Inflammatory macrophage treated with lipopolysaccharide for 1 hour (primary cell): ENCODE data around the gene ZNF805.
A peak's percentile ranks its signal among the peaks of the same experiment; 100 is the strongest.
"Not testable (repeated sequence)": the region's sequence is repeated elsewhere in the genome, so short reads cannot be mapped to it uniquely, and the experiment has no call there.

Experiments used
- DNase-seq, 2 donors: peaks; one replicate each; pipeline ENCODE4 v3.0.0-alpha.2; 2020 to 2022

ZNF805 gene

DNA sequence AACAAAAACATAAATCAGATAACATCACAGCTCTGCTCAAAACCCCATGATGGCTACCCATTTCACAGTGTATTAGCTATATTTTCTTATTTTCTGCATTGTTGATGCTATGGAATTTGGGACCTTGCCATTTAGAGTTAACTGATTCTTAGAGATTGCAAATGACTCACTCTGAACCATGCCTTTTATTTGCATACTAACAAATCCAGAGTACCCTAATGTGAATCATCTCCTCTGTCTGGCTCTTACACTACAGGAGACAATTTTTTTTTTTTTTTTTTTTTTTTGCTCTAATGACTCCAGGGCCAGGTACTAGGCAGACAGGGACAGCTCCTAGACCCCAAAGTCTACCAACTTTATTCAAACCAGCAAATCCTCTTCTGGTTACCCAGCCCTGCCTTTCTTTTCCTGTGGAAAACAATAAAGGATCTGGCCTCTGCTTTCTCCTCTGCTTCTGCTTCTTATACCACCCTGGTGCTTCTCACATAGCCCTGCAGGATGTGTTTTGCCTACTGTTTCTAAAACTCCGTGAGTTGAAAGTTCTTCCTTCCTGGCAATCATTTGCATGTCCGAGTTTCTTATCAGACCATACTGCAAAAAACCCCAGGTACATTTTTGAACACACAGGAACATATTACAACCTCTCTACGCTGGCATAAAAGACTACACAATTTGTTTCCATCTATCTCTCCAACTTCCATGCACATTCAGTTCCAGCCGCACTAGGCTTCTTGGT is 29.3 kb downstream of the ZNF805 start:
- no peak for DNase-seq

DNA sequence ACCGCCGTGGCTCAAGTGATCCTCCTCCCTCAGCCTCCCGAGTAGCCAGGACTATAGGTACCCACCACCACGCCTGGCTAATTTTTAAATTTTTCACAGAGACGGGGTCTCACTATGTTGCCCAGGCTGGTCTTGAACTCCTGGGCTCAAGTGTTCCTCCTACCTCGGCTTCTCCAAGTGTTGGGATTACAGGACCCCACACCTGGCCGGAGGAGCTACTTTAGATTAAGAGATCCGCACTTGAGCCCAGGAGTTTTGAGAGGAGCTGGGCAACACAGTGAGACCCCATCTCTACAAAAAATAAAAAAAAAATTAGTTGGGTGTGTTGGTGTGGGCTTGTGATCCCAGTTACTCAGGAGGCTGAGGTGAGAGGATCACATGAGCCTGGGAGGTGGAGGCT is 30.8 kb downstream of the ZNF805 start:
- no peak for DNase-seq

DNA sequence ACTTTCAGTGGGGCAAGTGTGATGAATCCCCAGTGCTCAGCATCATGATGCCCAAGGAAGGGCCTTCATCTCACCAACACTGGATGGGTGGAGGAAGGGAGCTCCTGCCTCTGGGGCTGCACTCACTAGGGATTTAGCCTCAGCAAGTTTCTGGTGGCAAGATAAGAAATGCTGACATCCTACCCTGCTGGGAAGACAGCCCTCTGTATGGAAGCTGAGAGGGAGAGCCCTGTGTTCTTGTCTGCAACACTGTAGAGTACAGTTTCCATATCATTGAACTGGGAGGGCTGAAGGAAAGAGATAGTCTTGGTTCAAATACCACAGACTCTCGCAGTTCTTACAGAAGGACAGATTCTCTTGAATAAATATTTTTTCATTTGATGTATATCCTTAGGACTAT is 32.6 kb downstream of the ZNF805 start:
- DNase-seq: no peak

DNA sequence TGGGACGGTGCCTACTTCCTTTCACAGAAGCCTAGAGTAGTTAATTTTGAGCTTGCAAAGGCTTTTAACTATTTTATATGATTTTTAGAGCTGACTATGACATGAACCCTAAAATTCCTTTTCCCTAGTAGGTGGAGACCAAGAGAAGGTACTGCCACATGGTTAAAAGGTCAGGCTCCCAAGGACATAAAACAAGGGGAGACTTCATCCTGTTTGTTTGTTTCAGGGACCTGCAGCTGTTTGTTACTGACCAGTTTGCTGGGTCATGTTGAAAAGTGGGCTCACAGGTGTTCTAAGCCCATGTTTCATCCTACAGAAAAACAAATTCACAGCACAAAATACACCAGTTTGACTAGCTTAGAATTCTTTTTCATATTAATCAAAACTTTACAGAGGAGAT is 36.0 kb downstream of the ZNF805 start:
- DNase-seq: no peak

DNA sequence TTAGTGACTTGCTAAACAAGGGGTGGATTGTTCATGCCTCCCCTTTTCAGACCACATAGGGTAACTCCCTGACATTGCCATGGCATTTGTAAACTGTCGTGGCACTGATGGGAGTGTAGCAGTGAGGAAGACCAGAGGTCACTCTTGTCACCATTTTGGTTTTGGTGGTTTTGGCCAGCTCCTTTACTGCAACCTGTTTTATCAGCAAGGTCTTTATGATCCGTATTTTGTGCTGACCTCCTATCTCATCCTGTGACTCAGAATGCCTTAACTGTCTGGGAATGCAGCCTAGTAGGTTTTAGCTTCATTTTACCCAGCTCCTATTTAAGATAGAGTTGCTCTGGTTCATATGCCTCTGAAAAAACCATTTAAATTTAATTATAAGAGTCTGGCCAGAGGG is 38.0 kb downstream of the ZNF805 start:
- not testable (repeated sequence) for DNase-seq

DNA sequence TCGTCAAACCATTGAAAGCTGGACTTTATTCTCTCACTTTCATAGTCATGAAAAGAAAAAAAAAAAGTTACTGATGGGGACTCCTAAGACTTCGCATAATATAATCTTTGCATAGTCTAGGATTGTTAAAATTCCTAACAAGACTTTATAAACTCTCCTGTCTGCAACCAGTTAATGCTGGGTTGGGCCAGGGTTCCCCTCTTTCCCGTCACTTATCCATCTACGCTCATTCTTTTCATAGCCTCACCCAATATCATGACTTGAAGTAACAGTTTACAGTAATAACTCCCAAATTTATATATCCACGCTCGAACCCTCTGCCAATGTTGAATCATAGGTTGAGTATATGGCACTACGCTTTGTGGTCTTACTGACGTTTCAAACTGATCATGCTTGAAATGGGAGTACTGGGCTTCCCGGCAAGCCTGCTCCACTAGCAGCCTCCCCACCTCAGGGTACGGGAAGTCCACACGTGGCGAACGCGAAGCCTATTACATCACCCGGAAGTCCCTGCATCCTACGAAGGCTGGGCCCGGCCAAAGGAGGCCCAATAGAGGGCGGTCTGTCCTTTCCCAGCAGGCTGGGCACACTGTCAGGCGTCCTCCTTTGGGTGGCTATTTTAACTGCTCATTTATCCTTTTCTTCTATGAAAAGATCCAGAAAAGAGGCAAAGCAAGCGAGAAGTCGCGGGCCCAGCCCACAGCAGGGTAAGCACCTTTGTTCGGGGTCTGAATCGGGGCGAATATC is 39.2 kb downstream of the ZNF805 start:
- DNase-seq: peak; percentile 89 to 93

DNA sequence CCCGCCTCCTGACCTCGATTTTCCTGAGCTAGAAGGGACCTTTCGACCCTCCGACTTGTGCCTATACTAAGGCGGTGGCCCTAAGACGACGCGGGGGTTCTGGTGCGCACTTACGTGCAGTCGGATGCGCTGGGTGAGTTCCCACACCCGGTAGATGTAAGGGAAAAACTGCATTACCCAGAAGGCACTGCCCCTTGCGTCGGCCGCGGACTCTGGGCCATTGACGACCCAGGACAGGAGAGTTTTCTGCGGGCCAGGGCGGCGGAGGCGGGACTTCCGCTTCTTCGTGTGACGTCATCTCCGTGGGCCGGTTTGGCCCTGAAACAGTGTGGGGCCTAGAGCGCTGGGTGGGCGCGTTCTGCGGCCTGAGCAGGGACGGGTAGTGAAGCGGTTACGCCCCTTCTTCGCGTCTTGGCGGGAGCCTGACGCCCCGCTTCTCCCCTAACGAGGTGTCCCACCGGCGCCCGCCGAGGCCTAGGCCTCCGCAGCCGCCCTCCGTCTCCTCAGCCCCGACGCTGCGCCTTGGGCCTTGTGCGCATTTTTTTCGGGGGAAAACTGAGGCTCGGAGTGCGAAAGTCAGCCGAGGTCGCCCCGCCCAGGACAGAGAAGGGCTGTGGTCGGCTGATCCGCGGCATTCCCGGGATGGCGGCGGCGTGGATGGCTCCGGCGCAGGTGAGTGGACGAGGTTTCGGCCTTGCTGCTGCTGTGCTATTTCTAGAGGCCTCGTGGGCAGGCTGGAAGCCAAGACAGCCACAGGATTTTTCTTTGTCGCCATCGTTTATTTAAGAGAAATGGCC is 39.9 kb downstream of the ZNF805 start, which contains the start of gene ZNF460:
ZNF460 (plus strand) TSS at position 321 of the 797 bp plus-strand sequence; CDS start at position 643, 322 bp downstream.
- DNase-seq: peak; percentile 98 to 99

DNA sequence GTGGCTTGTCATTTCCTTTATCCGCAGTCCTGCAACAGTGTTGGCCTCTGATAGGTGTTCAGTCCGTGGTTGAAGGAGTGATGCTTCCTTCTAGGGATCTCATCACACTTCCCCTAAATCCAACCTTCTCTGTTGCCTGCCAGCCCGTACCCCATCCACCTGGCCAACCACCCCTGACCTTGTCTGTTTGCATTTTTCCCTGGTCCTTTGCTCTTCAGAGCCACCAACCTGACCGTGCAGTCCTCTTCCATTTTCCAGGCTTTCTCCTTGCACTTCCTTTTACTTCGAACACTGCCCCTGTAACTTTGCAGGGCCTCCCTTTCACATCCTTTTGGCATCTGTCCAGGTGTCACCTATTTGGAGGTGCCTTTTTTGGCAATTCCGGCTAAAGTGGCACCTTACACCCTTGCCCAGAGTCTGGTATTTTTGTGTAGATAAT is 40.5 kb downstream of the ZNF805 start:
- peak; percentile 10 to 13 for DNase-seq

DNA sequence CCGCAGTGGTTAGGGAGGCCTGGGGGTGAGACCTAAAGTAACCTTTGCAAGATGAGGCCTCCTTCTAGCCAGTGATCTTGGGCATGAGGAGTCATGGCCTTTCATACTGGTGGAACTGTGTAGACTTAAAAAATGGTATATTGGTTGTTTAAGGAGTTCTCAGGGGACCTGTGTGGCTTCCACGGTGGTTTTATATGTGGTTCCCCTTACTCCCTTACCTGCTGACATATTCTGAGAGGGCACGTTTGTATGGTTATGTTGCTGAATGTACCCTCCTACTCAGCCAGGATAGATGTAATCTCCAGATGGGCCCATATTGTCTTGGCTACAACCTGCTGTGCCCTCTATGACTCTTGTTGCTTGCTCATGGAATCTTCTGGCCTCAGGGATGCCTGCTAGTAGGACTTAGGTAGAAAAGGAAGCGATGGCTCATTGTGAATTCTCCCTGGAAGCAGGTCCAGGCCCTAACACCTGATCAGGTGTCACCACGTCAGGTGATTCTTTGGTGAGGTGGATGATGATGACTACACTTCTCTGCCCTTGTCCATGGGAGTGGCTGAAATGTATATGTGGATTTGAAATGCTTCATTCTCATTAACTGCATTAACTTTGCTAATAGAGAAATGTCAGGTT is 41.7 kb downstream of the ZNF805 start:
- DNase-seq: no peak

DNA sequence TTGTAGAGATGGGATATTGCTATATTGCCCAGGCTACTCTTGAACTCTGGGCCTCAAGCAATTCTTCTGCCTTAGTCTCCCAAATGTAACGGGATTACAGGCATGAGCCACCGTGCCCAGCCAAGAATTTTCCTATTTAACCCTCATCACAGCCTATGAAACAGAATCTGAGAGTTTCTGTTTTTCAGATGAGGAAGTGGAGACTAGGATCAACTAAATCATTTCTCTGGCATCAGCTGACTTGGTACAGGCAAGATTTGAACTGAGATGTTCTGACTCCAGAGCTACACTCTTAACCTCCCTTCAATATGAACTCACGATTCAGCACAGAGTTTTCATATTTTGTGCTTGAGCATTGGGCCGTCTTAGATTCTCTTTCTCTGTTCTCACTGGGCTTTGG is 47.9 kb downstream of the ZNF805 start:
- no peak for DNase-seq

DNA sequence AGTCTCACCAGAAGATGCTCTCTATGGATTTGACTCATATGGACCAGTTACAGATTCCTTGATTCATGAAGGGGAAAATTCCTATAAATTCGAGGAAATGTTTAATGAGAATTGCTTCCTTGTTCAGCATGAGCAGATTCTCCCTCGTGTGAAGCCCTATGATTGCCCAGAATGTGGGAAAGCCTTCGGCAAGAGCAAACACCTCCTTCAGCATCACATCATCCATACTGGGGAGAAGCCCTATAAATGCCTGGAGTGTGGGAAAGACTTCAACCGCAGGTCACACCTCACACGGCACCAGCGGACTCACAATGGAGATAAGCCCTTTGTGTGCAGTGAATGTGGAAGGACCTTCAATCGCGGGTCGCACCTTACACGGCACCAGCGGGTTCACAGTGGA is 50.5 kb downstream of the ZNF805 start:
- DNase-seq: no peak

DNA sequence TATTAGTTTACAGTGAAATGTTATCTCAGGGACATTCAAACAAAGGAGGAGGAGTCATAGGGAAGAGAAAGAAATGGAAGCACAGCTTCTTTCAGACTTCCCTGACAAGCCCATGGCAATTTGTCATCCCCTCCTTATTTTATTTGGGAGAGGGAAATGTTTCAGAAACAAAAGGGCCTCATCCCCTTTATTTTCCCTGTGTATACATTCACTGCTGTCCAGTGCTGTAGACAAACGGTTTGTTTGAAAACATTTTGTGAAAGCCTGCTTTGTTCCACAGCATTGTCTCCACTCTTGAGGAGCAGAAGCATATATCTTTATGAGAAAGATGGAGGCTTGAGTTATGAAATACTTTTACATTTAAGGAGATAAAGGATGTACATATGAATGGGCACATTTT is 52.1 kb downstream of the ZNF805 start:
- no peak for DNase-seq

DNA sequence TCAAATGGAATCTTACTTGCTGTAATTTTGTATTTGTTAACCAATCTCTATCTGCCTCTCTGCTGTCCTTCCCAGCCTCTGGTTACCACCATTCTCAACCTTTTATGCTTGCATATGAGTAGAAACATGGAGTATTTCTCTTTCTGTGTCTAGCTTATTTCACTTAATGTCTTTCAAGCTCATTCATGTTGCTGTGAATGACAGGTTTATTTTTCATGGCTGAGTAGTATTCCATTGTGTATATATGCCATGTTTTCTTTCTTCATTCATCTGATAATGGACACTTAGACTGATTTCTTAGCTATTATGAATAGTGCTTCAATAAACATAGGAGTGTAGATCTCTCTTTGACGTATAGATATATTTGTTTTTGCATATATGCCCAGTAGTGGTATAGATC is 53.3 kb downstream of the ZNF805 start:
- DNase-seq: no peak

DNA sequence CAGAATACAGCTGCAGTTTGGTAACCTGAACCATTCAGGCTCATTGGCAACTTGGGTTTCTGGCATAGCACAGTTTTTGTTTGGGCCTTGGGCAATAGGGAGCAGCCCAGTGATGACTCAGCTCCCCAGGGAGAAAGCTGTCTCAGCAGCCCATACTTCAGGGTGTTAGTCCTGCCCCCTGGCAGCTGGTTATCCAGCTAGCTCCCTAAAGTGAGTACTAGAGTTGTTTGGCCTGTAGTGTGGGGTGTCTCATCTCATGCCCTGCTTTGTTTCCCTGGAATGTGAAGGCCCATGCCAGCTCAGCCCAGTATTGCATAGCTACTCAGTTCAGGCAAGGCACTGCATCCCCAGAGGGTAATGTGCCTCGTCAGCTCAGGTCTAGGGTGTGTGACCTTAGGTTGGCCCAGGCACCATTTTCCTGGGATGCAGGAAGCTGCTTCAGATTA is 61.6 kb downstream of the ZNF805 start:
- no peak for DNase-seq

DNA sequence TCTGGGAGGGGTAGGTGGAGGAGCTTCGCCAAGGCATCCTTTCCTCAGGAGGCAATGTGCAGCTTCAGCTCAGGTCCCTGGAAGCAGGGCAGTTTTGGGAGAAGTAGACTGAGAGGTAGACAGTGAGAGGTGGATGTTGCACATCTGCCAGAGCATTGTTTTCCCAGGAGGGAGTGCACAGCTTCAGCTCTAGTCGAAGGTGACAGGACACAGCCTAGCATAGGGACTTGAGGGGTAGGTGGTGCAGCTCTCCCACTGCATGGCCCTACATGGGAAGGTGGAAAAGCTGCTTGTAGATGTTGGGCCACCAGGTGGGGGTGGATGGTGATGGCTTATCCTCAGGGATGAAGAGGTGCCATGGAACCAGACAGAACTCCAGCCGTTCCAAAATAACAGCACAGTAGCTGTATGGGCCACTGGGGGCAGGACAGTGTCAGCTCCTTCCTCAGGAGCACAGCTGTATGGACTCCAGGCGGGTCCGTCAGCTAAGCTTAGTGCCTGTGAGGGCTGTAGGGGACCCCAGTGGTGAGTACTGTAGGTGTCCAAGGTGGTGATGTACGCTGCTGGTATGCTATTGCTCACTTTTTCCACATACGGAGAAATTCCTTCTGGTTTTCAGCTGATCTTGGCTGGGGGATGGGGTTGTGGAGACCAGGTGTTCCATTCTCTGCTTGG is 62.4 kb downstream of the ZNF805 start:
- no peak for DNase-seq
